Left lung (tissue), 10 donors: ENCODE measurements around the gene GULP1. TPM values are rescaled to one million over a fixed set of nuclear protein-coding genes. Genes with fewer than 3 reads are reported as not detected.

Source experiments
- ATAC-seq: fragments of 200-7000 bp; cut with Tn5 transposase; one replicate; pipeline ENCODE4 v1.9.1; 2020; ENCODE audit warnings: moderate library complexity
- DNase-seq, 4 donors: peaks; one replicate each; pipeline ENCODE4 v3.0.0-alpha.2; 2013 to 2020
- H3K27ac ChIP-seq, 2 donors: fragments of 200-600 bp; sonication (generic) in 1 of 2; one replicate each; pipeline versions ENCODE4 v1.5.0 to v1.8.0; 2020 to 2021
- H3K27me3 ChIP-seq, 2 donors: fragments of 200-600 bp; sonication (generic) in 1 of 2; one replicate each; pipeline versions ENCODE4 v1.5.0 to v1.8.0; 2020 to 2021
- H3K36me3 ChIP-seq, 2 donors: fragments of 200-600 bp; sonication (generic) in 1 of 2; one replicate each; pipeline versions ENCODE4 v1.5.0 to v1.8.0; 2020 to 2021
- H3K4me1 ChIP-seq, 2 donors: fragments of 200-600 bp; one replicate each; pipeline ENCODE4 v1.8.0; 2021
- H3K4me3 ChIP-seq, 2 donors: fragments of 200-600 bp; sonication (generic) in 1 of 2; one replicate each; pipeline versions ENCODE4 v1.5.0 to v1.8.0; 2020 to 2021; ENCODE audit warnings: mild to moderate bottlenecking in 1 of 2
- H3K9me3 ChIP-seq, 2 donors: fragments of 200-600 bp; sonication (generic) in 1 of 2; one replicate each; pipeline versions ENCODE4 v1.5.0 to v1.8.0; 2020 to 2021
- CTCF ChIP-seq, 2 donors: fragments of 200-600 bp; sonication (generic) in 1 of 2; IDR thresholded peaks; one replicate each; pipeline versions ENCODE4 v1.5.0 to v1.8.0; 2021; ENCODE audit warnings: antibody characterized with exemption in 2 of 2
- intact Hi-C, 2 donors: fragments of 100-400 bp; cut with DNase I; formaldehyde crosslinking; loops; one replicate each; pipeline versions ENCODE4 v1.11.2 to v1.14.2; 2022
- polyA plus RNA-seq, 6 donors: library from polyadenylated mRNA; unstranded; fragments of 120-200 nt; gene quantifications; one replicate each; pipeline ENCODE4 v1.2.1, GENCODE V29; 2013; ENCODE audit not compliant: insufficient read length in 6 of 6
- total RNA-seq, 2 donors: library from RNA; stranded (reverse); fragmentation: NEBNext Ultra II Directional; extraction: Animal tissue kit (Norgen Biotek cat#: 25700); gene quantifications; one replicate each; pipeline ENCODE4 v1.2.1, GENCODE V29; 2021
- donor health status: DM: no; HTN: yes; CAD: no.
- donor health status: DM: no; HTN: no; CAD: no.

Gene GULP1
- total and polyA plus RNA-seq, 8 donors, result 27.5 to 120 (median 85.4) TPM

DNA sequence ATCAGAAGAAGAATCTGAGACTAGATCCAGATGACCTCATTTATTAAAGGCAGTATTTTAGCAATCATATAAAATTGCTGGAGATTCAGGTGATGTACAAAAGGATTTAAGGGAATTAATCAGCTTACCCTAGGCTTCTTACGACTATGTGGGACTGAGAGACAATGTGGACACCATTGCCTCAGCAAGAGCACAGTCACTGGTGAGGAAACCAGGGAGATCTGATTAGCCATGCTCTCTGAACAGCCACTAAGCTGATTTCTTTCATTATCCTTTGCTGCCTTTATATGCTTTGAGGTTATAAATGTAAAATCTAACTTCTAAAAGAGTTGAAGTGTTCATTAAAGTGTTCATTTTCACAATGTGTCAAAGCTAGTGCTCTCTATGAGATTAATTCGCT is 22.7 kb upstream of the GULP1 start:
- no peaks in the 10 kb centered on the region for H3K27me3 ChIP-seq
- TF ChIP-seq CTCF (IDR thresholded peaks at IDR 0.05), result no peak
- no peak overlapping the region for H3K27ac ChIP-seq
- intact Hi-C loops, result no loop called here
- peaks cover 0 to 7% of the 10 kb centered on the region in 2 donors for H3K9me3 ChIP-seq
- no peak overlapping the region for H3K4me3 ChIP-seq
- H3K36me3 ChIP-seq, result no peaks in the 10 kb centered on the region
- no peak for DNase-seq
- H3K4me1 ChIP-seq, result no peaks in the 10 kb centered on the region
- no peak for ATAC-seq

DNA sequence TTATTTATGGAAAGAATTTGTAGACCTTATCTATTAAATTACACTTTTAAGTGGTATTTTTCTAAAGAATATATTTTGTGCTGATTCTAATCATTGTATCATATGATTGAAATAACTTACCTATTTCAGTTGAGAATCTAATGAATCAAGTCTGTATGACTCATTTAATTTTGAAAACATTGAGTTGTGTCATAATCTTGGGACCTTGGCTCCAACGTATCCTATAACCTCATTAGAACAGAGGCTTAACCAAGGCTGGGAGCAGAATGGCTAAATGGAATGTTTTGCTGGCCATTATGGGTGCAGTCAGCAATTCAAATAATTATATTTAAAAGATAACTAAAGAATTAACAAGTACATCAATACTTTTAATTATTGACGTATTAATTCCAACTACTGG is 19.6 kb upstream of the GULP1 start:
- H3K9me3 ChIP-seq, result peaks cover 0 to 7% of the 10 kb centered on the region in 2 donors

GRCh38 chr2:188274274-188274673 is 17.4 kb upstream of the GULP1 start:
- intact Hi-C loops, result no loop called here
- Histone ChIP-seq H3K27me3 (no peaks in the 10 kb centered on the region), H3K4me1 (no peaks in the 10 kb centered on the region)

More for the DNA sequence above, 19.6 kb upstream of the GULP1 start:
- ATAC-seq (no peak), DNase-seq (no peak)
- H3K36me3 ChIP-seq, result no peaks in the 10 kb centered on the region
- no peaks in the 10 kb centered on the region for H3K4me1 ChIP-seq
- H3K4me3 ChIP-seq, result no peak overlapping the region
- H3K27me3 ChIP-seq, result no peaks in the 10 kb centered on the region
- intact Hi-C loops, result no loop called here
- TF ChIP-seq CTCF (IDR thresholded peaks at IDR 0.05), result no peak
- H3K27ac ChIP-seq, result no peak overlapping the region

DNA sequence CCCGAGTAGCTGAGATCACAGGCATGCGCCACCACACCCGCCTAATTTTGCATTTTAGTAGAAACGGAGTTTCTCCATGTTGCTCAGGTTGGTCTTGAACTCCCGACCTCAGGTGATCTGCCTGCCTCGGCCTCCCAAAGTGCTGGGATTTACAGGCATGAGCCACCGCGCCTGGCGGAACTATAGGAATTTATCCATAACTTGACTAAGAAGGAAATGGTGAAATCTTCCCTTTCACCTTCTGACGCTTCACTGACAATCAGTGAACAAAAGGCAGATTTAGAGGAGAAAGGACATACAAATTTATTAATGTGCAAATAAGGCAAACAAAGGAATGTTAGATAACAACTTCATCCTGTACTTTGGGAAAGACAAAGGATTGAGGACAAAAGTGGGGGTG is 15.4 kb upstream of the GULP1 start:
- ATAC-seq (no peak), DNase-seq (no peak)
- Histone ChIP-seq H3K4me1 (no peaks in the 10 kb centered on the region), H3K27me3 (no peaks in the 10 kb centered on the region), H3K9me3 (no peaks in the 10 kb centered on the region), H3K36me3 (no peaks in the 10 kb centered on the region), H3K4me3 (no peak overlapping the region), H3K27ac (no peak overlapping the region)
- TF ChIP-seq CTCF (IDR thresholded peaks at IDR 0.05), result no peak
- intact Hi-C loops, result no loop called here

More at GRCh38 chr2:188274274-188274673, 17.4 kb upstream of the GULP1 start:
- TF ChIP-seq CTCF (IDR thresholded peaks at IDR 0.05), result no peak
- Histone ChIP-seq H3K36me3 (no peaks in the 10 kb centered on the region), H3K9me3 (peaks cover 0 to 7% of the 10 kb centered on the region in 2 donors), H3K4me3 (no peak overlapping the region), H3K27ac (no peak overlapping the region)
- DNase-seq (no peak), ATAC-seq (no peak)

DNA sequence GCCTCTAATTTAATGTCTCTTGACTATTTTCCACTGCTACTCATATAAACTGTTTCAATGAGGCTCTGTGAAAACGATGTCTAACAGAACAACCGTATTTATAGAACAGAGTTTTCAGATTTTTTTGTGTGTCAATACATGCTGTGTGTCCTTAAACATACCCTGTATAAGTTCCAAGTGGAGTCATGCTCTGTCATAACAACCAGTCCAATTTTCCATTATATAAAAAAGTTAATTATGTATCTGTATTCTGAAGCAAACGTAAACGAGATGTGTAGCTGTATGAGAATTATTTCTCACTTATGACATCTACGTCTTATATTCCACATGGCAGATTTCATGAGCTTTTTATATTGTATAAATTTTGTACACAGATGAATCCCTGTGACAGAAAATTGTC is 13.9 kb upstream of the GULP1 start:
- TF ChIP-seq CTCF (IDR thresholded peaks at IDR 0.05), result no peak
- H3K4me3 ChIP-seq, result no peak overlapping the region
- no peaks in the 10 kb centered on the region for H3K4me1 ChIP-seq
- H3K9me3 ChIP-seq, result no peaks in the 10 kb centered on the region
- no peak for DNase-seq
- no peaks in the 10 kb centered on the region for H3K27me3 ChIP-seq
- no peaks in the 10 kb centered on the region for H3K36me3 ChIP-seq
- no peak overlapping the region for H3K27ac ChIP-seq
- intact Hi-C loops, result no loop called here
- no peak for ATAC-seq
